ENCODE data around the gene SNX6.

Gene SNX6

DNA sequence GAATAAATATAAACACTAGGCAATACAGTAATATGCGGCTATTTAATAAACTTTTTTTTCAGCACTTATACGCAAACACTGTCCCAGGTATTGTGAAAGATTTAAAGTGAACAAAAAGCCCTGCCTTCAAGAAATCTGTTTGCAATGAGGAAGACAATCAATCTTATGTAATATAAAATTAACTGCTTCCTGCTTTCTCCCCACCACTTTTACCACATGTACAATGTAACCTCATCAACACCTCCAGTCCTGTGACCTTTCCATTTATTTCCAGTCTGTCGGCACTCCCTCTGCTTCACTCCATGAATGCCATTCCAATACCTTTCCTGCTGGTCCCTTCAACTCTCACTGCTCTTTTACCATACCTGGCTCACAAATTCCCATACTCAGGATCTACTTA is 10.5 kb downstream of the SNX6 start:
- DNase-seq (ENCODE audit: insufficient read length, low spot score) = no peak
- FAIRE-seq = peak; percentile 6
- TF ChIP-seq POLR2A (IDR thresholded peaks at IDR 0.05; ENCODE audit: low read depth, low read length) = no peak

DNA sequence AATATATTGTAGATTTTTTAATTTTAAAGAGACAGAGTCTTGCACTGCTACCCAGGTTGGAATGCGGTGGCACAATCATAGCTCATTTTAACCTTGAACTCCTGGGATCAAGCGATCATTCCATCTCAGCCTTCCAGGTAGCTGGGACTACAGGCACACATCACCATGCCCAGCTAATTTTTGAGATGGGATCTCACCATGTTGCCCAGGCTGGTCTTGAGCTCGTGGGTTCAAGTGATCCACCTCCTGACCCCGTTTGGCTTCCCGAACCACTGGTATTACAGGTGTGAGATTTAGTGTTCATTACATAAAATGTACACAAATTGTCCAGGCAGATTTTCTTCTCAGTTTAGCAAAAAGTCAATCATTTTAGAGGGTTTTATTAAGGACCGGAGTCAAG is 13.6 kb downstream of the SNX6 start:
- FAIRE-seq (no peak), DNase-seq (ENCODE audit: insufficient read length, low spot score) (no peak)
- no peak for TF ChIP-seq POLR2A (IDR thresholded peaks at IDR 0.05; ENCODE audit: low read depth, low read length)

DNA sequence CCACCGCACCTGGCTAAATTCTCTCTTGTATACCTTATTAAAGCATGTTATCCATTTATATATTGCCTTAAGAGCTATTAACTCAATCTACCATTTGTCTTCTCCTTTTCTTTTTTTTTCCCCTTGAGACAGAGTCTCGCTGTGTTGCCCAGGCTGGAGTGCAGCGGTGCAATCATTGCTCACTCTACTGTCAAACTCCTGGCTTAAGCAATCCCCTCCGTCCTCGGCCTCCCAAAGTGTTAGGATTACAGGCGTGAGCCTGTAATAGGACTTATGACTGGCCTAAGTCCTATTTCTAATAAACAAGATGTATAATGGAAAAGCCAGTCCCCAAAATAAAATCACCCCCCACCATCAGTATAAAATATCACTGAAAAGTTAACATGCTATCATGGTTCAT is 14.4 kb downstream of the SNX6 start:
- FAIRE-seq = no peak
- DNase-seq (ENCODE audit: insufficient read length, low spot score) = no peak

DNA sequence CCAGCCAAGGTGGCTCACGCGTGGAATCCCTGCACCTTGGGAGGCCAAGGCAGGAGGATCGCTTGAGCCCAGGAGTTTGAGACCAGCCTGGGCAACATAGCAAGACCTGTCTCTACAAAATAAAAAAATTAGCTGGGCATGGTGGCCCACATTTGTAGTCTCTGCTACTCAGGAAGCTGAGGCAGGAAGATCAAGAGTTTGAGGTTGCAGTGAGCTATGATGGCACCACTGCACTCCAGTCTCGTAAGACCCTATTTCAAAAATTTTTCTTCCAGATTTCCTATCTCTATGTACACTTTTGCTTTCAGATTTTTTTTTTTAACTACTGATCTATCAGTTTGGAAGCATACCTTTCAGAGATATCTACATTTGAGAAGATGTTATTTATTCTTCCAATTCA is 15.3 kb downstream of the SNX6 start:
- TF ChIP-seq POLR2A (IDR thresholded peaks at IDR 0.05; ENCODE audit: low read depth, low read length) = no peak
- FAIRE-seq (no peak), DNase-seq (ENCODE audit: insufficient read length, low spot score) (no peak)

More for the DNA sequence above, 14.4 kb downstream of the SNX6 start:
- TF ChIP-seq POLR2A (IDR thresholded peaks at IDR 0.05; ENCODE audit: low read depth, low read length) = no peak

DNA sequence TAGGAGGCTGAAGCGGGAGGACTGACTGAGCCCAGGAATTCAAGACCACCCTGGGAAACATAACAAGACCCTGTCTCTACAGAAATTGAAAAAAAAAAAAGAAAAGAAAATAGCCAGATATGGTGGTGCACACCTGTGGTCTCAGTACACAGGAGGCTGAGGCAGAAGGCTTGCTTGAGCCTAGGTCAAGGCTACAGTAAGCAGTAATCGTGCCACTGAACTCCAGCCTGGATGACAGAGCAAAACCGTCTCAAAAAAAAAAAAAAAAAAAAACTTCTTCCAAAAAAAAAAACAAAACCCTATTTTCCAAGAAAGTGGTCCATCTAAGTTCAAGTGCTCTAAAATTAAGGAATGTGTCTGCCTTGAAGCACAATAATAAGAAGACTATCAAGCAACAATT is 19.8 kb downstream of the SNX6 start:
- no peak for FAIRE-seq
- DNase-seq (ENCODE audit: insufficient read length, low spot score) = no peak
- TF ChIP-seq POLR2A (IDR thresholded peaks at IDR 0.05; ENCODE audit: low read depth, low read length) = no peak

DNA sequence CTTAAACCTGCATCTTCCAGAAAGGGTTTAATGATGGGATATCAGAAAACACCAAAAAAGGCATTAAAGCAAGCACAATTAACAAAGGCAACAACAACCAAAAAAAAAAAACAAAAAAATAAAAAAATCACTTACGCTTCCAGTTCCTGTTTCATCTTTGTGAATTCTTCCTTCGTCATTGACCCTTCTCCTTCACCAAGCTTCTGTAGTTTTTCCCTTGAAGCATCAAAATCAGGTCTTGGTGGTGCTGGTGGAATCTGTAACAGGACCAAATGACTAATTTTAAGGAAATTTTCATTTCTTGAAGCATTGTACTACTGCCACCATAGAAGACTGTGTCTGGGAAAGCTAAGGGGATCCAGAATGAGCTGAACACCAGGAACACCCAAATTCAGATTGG is 24.5 kb downstream of the SNX6 start:
- no peak for TF ChIP-seq POLR2A (IDR thresholded peaks at IDR 0.05; ENCODE audit: low read depth, low read length)
- no peak for DNase-seq (ENCODE audit: insufficient read length, low spot score)
- no peak for FAIRE-seq

DNA sequence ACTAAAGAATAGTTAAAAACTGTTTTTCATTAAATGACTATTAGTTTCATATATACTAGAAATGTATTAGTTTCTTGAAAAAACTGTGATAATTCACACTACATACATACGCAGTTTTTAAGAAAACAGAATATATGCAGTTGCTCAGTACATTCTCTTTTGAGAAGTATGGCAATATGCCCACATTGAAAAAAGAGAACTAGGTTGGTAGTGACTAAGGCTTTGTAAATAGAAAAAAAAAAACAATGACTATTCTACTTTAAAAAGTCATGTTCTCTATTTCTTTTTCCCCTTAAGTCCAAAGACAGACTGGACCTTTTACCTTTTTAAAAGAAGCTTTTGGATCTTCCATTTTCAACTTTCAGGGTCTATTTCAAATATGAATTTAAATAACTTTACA is 25.0 kb downstream of the SNX6 start:
- no peak for DNase-seq (ENCODE audit: insufficient read length, low spot score)
- no peak for FAIRE-seq
- TF ChIP-seq POLR2A (IDR thresholded peaks at IDR 0.05; ENCODE audit: low read depth, low read length) = no peak

DNA sequence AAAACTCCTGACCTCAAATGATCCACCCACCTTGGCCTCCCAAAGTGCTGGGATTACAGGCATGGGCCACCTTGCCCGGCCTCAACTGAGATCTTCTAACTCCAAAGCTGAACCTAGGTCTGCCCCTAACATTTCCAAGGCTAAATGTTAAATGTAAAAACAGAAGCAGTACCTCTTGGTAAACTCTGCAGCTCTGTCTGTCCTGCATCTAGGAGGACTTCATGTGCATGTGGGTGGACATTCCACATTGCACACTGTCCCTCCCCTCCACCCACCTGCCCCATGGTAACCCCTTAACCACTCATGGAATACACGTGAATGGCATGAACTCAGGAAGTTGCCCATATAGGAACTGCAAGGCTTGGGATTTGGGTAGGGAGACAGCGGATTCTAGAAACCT is 33.1 kb downstream of the SNX6 start:
- no peak for TF ChIP-seq POLR2A (IDR thresholded peaks at IDR 0.05; ENCODE audit: low read depth, low read length)
- no peak for FAIRE-seq
- no peak for DNase-seq (ENCODE audit: insufficient read length, low spot score)

DNA sequence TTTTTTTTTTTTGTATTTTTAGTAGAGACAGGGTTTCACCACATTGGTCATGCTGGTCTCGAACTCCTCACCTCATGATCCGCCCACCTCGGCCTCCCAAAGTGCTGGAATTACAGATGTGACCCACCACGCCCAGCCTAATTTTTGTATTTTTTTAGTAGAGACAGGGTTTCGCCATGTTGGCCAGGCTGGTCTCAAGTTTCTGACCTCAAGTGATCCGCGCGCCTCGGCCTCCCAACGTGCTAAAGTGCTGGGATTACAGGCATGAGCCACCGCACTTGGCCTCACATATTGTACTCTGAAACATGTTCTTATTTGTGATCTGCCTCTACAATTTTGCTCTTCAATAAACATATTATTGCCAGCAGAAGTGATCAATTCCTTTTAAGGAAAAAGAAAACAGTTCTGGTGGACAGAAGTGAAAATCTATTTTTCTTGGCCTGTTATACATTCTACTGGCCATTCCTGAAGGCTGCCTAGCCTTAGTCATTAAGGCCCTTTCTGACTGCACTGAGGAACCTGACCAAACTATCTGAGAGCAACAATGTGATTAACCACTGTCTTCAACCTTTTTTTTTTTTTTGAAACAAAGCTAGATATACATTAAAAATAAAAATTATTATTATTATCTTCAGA is 36.1 kb downstream of the SNX6 start:
- no peak for DNase-seq (ENCODE audit: insufficient read length, low spot score)
- TF ChIP-seq POLR2A (IDR thresholded peaks at IDR 0.05; ENCODE audit: low read depth, low read length) = no peak
- no peak for FAIRE-seq

DNA sequence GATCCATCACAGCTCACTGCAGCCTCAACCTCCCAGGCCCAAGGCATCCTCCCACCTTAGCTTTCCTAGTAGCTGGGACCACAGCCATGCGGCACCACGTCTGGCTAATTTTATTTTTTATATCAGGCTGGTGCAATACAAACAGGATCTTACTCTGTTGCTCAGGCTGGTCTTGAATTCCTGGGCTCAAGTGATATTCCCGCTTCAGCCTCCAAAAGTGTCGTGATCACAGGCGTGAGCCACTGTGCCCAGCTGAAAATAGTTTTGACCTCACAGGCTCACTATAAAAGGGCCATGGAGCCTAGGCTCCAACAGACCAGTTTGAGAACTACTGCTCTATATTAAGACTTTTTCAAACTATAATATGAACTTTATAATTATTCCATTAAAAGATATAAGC is 37.3 kb downstream of the SNX6 start:
- FAIRE-seq (no peak), DNase-seq (ENCODE audit: insufficient read length, low spot score) (no peak)
- TF ChIP-seq POLR2A (IDR thresholded peaks at IDR 0.05; ENCODE audit: low read depth, low read length) = no peak

DNA sequence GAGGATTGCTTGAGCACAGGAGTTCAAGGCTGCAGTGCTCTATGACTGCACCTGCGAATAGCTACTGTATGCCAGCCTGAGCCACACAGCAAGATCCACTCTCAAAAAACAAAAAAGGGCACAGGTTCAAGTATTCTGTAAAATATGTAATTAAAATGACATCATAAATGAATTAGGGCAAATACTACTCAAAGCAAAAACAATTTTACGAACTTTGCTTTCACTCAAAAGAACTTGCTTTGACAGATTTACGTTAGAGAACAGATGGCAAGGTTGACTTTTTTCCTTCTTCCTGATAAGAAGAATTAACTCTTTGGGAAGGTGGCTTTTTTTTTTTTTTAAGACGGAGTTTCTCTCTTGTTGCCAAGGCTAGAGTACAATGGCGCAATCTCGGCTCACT is 46.4 kb downstream of the SNX6 start:
- DNase-seq (ENCODE audit: insufficient read length, low spot score) (no peak), FAIRE-seq (no peak)
- TF ChIP-seq POLR2A (IDR thresholded peaks at IDR 0.05; ENCODE audit: low read depth, low read length) = no peak

DNA sequence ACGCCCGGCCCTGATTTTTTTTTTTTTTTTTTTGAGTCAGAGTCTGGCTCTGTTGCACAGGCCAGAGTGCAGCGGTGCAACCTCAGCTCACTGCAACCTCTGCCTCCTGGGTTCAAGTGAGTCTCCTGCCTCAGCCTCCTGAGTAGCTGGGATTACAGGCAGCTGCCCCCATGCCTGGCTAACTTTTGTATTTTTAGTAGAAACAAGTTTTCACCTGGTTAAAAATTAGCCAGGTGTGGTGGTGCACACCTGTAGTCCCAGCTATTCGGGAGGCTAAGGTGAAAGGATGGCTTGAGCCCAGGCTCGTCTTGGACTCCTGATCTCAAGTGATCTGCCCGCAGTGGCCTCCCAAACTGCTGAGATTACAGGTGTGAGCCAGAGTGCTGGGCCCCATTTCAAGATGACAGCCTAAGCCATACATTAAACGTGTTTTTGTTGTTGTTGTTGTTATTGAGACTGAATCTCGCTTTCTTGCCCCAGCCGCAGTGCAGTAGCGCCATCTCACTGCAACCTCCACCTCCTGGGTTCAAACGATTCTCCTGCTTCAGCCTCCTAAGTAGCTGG is 47.7 kb downstream of the SNX6 start:
- TF ChIP-seq POLR2A (IDR thresholded peaks at IDR 0.05; ENCODE audit: low read depth, low read length) = no peak
- no peak for FAIRE-seq
- DNase-seq (ENCODE audit: insufficient read length, low spot score) = no peak

DNA sequence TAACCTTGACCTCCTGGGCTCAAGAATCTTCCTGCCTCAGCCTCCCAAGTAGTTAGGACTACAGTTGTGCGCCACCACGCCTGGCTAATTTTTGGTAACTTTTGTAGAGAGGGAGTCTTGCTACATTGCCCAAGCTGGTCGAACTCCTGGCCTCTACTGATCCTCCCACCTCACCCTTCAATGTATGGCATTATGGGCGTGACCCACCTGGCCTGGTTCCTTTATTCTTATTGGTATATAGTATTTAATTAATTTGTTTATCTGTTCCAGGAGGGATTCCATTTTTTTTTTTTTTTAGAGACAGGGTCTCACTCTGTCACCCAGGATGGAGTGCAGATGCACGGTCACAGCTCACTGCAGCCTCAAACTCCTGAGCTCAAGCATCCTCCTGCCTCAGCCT is 49.6 kb downstream of the SNX6 start:
- no peak for TF ChIP-seq POLR2A (IDR thresholded peaks at IDR 0.05; ENCODE audit: low read depth, low read length)
- FAIRE-seq (no peak), DNase-seq (ENCODE audit: insufficient read length, low spot score) (no peak)

DNA sequence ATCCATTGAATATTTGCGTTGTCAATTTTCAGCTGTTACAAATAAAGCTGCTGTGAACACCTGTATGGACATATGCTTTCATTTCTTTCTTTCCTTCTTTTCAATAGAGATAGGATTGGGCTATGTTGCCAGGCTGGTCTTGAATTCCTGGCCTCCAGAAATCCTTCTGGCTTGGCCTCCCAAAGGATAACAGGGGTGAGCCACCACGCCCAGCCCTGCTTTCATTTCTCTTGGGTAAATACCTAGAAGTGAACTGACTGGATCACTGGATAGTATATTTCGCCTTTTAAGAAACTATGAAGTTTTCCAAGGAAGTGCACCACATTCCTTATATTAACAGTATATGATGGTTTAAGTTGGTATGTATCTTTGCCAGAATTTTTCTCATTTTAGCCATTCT is 58.2 kb downstream of the SNX6 start:
- FAIRE-seq (no peak), DNase-seq (ENCODE audit: insufficient read length, low spot score) (no peak)
- no peak for TF ChIP-seq POLR2A (IDR thresholded peaks at IDR 0.05; ENCODE audit: low read depth, low read length)

DNA sequence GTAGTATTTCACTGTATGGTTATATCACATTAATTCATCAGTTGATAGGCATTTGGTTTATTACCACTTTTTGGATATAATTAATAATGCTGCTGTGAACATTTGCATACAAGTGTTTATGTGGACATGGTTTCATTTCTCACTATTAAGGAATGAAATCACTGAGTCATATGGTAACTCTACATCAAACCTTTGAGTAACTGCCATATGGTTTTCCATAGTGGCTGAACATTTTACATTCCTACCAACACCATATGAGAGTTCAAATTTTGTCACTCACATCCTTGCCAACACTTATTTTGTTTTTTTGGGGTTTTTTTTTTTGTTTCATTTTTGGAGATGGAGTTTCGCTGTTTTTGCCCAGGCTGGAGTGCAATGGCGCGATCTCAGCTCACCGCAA is 60.2 kb downstream of the SNX6 start:
- no peak for TF ChIP-seq POLR2A (IDR thresholded peaks at IDR 0.05; ENCODE audit: low read depth, low read length)
- DNase-seq (ENCODE audit: insufficient read length, low spot score) = no peak
- FAIRE-seq = no peak

DNA sequence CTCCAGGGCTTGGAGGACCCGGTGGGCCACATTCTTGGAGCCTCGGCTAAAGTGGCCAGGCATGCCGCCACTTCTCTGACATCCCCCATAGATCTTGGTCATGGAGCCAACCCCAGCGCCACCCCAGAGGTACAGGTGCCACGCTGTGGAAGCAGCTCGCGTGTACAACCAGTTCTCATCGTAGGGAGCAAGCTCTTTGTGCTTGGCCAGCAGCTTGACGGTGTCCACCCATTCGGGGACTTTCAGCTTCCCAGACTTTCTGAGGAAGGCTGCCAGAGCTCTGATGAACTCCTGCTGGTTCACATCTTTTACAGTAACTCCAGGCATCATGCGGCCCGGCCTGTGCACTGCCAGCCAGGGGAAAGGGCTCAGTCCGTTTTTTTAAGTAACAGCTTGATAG is 61.1 kb downstream of the SNX6 start:
- TF ChIP-seq POLR2A (IDR thresholded peaks at IDR 0.05; ENCODE audit: low read depth, low read length) = no peak

More for the DNA sequence above, 61.1 kb downstream of the SNX6 start:
- FAIRE-seq (no peak), DNase-seq (ENCODE audit: insufficient read length, low spot score) (no peak)
